GM19452 (cell line): ENCODE data around the gene LRP4.

Source experiments
- ATAC-seq: cut with Tn5 transposase; IDR thresholded peaks from one replicate; pipeline ENCODE4 v1.9.1; 2021; ENCODE audit not compliant: unreplicated experiment

Gene LRP4

GRCh38 chr11:46896719-46897406 lies 21.5 kb downstream of the LRP4 start:
- ATAC-seq = no peak

DNA sequence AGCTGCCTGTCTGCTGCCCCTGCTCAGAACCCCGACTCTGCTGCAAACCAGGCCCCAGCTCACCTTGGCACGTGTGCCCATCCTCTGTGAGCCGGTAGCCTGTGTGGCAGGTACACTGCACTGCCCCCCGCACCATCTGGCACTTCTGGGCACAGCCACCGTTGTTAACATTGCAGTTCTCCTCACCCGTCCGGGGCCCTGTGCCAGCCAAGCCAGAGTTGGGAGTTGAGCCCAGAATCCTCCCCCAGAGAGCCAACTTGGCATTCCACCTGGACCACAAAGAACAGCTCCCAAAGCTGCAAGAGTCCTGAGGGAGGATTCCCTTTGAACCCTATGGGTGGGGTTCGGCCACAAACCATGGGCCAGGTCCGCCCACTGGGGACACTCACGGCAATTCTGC lies 22.5 kb downstream of the LRP4 start:
- ATAC-seq = no peak

DNA sequence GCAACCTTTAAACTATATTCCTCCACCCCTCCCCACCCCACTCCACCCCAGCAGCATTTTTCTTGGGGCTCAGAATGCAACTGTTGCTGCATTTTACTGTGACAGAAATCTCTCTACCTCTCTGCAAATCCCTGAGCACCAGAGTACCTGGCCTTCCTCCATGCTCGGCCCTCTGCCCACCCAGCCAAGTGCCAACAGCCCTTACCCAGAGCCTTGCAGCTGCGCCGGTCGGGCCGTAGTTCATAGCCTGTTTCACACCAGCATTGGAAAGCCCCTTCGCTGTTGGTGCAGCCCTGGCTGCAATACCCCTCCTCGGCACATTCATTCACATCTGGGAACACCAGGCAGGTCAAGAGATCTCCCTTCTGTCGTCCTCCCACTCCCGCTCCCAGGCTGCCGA lies 23.4 kb downstream of the LRP4 start:
- no peak for ATAC-seq

GRCh38 chr11:46894506-46894905 lies 23.8 kb downstream of the LRP4 start:
- ATAC-seq = no peak

GRCh38 chr11:46892838-46893237 lies 25.5 kb downstream of the LRP4 start:
- ATAC-seq = no peak

DNA sequence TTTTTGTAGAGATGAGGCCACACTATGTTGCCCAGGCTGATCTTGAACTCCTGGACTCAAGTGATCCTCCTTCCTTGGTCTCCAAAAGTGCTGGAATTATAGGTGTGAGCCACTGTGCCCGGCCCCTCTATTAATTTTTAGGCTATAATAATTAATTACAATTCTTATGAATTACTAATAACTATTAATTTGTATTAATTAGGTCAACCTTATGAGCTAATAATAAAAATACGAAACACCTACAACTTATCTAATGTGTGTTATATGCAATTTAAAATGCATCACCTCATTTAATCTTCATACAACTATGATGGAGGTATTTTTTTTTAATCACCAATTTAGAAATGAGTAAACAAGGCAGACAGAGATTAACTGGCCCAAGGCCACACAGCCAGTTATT lies 26.2 kb downstream of the LRP4 start:
- ATAC-seq = no peak

DNA sequence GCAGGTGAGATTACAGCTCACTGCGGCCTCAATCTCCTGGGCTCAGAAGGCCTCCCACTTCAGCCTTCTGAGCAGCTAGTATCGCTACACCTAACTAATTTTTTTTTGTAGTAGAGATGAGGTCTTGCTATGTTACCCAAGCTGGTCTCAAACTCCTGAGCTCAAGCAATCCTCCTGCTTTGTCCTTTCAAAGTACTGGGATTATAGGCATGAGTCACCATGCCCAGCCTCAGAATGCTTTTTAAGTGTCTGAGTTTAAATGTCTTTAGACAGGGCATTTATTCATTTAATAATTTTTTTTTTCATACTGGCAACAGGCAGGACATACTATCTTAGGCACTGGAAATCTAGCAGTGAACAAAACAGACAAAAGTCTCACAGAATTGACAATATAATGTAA lies 27.7 kb downstream of the LRP4 start:
- no peak for ATAC-seq

- ATAC-seq = no peak
Observed at GRCh38 chr11:46889689-46890475, 28.5 kb downstream of the LRP4 start.

GRCh38 chr11:46889251-46889650 lies 29.1 kb downstream of the LRP4 start:
- ATAC-seq = no peak

DNA sequence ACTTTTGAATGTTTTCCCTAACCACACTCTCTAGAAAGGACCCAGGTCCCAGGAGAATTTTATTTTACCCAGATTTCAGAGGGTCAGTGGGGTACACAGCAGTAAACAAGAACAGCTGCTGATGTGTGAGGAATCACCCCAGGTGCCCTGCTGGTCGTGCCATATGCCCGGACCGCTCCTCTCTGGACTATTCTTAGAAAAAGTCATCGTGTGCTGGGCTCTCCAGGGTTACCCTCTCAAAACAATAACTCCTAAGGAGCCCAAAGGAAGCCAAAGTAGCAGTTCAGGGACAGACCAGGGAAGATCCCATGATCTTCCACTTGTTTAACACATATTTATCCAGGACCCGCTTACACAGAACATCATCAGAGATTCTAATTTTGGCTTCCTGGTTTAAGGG lies 29.7 kb downstream of the LRP4 start:
- ATAC-seq = no peak

- no peak for ATAC-seq
Observed at GRCh38 chr11:46886211-46886610, 32.1 kb downstream of the LRP4 start.

- ATAC-seq = no peak
Observed at GRCh38 chr11:46879056-46879585, 39.2 kb downstream of the LRP4 start.

DNA sequence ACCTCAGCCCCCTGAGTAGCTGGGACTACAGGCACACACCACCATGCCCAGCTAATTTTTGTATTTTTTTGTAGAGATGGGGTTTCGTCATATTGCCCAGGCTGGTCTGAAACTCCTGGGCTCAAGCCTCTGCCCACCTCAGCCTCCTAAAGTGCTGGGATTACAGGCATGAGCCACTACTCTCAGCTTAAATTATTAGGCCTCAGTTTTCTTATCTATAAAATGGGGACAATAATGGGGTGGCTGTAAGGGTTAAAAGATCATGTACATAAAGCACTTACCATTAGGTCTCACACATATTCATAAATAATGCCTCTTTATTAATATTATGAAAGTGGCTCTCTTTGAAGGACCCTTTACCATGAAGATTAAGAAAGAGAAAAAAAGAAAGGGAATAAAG lies 40.8 kb downstream of the LRP4 start:
- no peak for ATAC-seq

DNA sequence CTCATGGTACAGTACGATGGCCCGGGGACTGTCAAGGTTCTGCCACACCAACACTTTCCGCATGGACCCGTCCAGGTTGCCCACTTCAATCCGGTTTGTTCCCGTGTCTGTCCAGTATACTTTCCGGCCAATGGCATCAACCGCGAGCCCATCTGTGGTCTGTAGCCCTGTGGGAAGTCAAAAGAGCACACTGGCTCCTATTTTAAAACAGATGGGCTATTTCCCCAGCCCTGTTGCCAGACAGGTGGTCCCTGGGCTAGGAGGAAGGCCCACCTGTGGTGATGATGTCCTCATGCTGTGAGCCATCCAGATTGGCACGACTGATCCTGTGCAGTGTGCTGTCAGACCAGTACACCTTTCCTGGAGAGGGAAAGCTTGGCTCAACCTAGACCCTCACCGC lies 41.9 kb downstream of the LRP4 start:
- no peak for ATAC-seq

GRCh38 chr11:46874586-46874985 lies 43.8 kb downstream of the LRP4 start:
- no peak for ATAC-seq

DNA sequence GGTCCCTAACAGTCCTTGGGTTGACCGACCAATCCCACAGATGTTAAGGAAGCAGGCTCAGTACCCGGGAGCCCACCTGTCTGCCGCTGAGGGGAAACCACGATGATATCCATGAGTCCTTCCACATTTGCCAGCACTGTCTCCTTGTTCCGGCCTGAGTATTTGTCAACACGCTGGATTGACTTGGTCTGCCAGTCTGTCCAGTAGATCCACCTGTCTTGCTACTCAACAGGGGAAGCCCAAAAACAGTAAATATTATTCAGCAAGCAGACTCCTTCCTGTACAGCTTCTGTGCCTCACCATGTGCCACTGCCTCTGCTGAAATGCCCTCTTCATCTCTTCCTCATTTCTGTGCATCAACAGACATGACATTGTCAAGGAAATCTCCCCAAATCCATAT lies 49.4 kb downstream of the LRP4 start:
- no peak for ATAC-seq

DNA sequence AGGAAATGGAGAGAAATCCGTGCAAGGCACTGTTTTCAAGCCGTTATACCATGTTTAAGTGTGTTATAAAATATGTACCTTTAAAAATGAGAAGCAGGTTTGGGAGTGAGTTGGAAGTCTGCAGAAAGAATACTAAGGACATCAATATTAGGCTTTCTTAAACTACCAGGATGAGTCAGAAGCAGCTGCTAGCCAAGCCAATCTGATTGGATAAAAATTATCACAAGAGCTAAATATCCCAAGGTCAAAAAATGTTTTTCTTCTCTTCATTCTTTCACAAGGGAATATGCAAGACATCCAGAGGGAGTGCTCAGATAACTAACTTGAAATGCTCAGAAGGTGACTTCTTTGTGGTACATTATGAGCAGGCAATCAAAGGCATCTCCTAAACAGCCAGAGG lies 53.0 kb downstream of the LRP4 start:
- ATAC-seq = no peak

- ATAC-seq = no peak
Observed at GRCh38 chr11:46860218-46860617, 58.1 kb downstream of the LRP4 start.

DNA sequence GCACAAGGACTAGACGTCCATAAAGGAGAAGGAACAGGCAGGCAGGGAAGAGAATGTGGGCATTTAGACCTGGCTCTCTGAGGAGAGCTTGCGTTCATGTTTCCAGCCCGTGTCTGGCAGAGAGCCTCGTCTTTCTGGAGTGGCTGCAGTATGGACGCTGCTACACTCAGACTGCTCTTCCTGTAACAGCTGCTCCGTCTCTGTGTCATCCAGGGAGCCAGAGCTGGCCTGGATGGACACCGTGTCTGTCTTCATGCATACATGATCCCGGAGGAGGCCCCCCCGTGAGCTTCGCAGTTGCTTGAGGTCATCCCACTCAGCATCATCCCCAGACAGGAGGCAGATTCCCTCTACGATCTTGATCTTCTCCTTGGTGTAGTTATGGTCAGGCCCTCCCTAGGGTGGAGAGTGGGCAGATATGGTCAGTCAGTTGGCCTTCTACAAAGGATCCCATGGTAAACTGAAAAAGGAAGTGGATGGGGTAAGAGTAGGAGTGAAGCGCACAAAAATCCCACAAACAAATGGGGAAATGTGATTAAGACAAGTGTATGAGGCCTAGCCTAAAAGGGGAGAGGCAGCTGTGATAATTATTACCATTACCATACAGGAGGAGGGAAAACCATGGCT lies 59.3 kb downstream of the LRP4 start:
- ATAC-seq = no peak

DNA sequence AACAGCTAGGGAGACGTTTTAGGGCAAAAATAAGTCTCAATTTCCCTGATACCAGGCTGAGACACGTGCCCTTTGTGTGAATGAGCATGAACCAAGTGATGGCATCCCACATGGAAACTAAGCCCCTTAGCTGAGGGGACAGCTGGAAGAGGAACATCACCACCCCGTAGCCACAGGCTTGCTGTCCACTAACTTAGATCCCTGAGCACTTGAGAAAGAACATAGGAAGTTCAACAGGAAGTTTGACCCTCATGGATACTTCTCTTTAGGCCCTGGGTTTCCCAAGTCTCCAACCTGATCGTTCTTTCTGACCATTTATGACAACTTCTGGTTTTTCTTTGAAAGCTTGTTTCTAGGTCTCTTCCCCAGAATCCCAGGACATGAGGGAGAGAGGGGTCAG lies 60.7 kb downstream of the LRP4 start:
- no peak for ATAC-seq

GRCh38 chr11:46856605-46857343 lies 61.6 kb downstream of the LRP4 start:
- no peak for ATAC-seq
